ENCODE measurements around the gene GPR75.
A peak's percentile ranks its signal among the peaks of the same experiment; 100 is the strongest.
"Not testable (repeated sequence)": the region's sequence is repeated elsewhere in the genome, so short reads cannot be mapped to it uniquely, and the experiment has no call there.

Gene GPR75

DNA sequence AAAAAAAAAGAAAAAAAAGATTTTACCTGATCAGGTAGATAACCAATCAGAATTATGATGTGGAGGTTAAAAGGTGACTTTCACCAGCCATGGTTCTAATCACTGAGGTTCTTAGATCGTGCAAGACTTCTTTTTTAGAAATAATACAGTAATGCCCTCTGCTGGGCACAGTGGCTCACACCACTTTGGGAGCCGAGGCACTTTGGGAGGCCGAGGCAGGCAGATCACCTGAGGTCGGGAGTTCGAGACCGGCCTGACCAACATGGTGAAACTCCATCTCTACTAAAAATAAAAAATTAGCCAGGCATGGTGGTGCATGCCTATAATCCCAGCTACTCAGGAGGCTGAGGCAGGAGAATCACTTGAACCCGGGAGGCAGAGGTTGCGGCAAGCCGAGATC, 36.1 kb downstream of the GPR75 start:
- H3K4me3 ChIP-seq (ENCODE audit: low read depth, low read length); DNase-seq (ENCODE audit: low read depth): not testable (repeated sequence)
- TF ChIP-seq, protein P1, sequence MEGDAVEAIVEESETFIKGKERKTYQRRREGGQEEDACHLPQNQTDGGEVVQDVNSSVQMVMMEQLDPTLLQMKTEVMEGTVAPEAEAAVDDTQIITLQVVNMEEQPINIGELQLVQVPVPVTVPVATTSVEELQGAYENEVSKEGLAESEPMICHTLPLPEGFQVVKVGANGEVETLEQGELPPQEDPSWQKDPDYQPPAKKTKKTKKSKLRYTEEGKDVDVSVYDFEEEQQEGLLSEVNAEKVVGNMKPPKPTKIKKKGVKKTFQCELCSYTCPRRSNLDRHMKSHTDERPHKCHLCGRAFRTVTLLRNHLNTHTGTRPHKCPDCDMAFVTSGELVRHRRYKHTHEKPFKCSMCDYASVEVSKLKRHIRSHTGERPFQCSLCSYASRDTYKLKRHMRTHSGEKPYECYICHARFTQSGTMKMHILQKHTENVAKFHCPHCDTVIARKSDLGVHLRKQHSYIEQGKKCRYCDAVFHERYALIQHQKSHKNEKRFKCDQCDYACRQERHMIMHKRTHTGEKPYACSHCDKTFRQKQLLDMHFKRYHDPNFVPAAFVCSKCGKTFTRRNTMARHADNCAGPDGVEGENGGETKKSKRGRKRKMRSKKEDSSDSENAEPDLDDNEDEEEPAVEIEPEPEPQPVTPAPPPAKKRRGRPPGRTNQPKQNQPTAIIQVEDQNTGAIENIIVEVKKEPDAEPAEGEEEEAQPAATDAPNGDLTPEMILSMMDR (IDR thresholded peaks at IDR 0.05; ENCODE audit: low read depth, low read length, missing control alignments): peak; percentile 33

DNA sequence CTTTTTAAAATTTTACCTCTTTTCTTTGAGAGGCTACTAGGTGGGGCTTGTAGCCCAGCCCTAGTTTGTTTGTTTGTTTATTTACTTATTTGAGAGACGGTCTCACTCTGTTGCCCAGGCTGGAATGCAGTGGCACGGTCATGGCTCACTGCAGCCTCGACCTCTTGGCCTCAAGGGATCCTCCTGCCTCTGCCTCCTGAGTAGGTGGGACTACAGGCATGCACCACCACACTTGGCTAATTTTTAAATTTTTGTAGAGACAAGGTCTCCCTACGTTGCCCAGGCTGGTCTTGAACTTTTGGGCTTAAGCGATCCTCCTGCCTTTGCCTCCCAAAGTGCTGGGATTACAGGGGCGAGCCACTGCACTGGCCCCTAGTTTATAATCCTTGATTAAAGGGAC, 38.0 kb downstream of the GPR75 start:
- no peak for DNase-seq (ENCODE audit: low read depth)
- no peak overlapping the region for H3K4me3 ChIP-seq (ENCODE audit: low read depth, low read length)
- TF ChIP-seq, protein P1 (IDR thresholded peaks at IDR 0.05; ENCODE audit: low read depth, low read length, missing control alignments): no peak

DNA sequence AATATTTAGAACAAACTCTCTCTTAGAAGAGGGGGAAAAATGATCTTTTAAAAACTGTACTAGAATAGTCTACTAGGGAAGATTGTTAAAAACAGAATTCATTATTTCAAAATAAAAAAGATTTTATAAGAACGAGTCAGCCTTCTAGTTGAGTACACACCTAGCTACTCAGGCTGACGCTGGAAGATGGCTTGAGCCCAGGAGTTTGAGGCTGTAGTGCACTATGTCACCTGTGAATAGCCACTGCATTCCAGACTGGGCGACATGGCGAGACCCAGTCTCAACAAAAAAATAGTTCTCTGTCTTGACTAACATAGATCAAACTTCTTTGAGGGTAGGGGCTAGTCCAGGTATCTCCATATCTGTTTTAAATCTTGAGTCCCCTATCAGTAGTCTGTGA, 39.1 kb downstream of the GPR75 start:
- TF ChIP-seq, protein P1 (IDR thresholded peaks at IDR 0.05; ENCODE audit: low read depth, low read length, missing control alignments): no peak
- DNase-seq (ENCODE audit: low read depth): no peak
- H3K4me3 ChIP-seq (ENCODE audit: low read depth, low read length): no peak overlapping the region

DNA sequence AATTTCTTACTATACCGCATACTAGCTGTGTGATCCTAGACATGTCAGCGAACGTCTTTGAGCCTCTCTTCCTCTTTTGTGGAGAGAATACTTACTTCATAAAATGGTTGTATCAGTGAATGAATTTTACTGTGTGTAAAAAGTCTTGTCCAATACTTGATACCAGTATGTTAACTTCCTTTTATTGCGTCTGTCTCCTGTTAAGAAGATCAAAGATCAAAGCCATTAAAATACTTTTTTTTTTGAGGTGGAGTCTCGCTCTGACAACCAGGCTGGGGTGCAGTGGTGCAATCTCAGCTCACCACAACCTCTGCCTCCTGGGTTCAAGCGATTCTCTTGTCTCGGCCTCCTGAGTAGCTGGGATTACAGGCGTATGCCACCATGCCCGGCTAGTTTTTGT, 39.7 kb downstream of the GPR75 start:
- TF ChIP-seq, protein P1 (IDR thresholded peaks at IDR 0.05; ENCODE audit: low read depth, low read length, missing control alignments): no peak
- DNase-seq (ENCODE audit: low read depth): no peak
- H3K4me3 ChIP-seq (ENCODE audit: low read depth, low read length): no peak overlapping the region

DNA sequence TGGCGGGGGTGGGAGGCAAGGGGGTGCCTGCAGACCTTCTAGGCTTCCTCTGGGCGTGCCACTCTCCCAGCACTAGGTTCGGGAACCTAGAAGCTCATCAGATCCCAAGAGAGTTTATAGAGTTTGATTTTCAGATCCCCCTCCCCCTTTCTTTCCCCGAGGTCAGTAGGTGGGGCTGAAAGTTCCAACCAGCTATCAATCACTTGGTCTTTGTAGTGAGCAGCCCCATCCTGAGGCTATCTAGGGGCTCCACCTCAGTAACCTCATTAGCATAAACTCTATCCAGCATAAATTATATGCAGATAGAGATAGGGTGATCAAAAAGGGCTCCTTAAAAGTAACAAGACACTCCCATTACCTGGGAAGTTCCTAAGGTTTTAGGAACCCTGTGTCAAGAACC, 40.1 kb downstream of the GPR75 start:
- H3K4me3 ChIP-seq (ENCODE audit: low read depth, low read length): no peak overlapping the region
- TF ChIP-seq, protein P1 (IDR thresholded peaks at IDR 0.05; ENCODE audit: low read depth, low read length, missing control alignments): no peak
- no peak for DNase-seq (ENCODE audit: low read depth)

DNA sequence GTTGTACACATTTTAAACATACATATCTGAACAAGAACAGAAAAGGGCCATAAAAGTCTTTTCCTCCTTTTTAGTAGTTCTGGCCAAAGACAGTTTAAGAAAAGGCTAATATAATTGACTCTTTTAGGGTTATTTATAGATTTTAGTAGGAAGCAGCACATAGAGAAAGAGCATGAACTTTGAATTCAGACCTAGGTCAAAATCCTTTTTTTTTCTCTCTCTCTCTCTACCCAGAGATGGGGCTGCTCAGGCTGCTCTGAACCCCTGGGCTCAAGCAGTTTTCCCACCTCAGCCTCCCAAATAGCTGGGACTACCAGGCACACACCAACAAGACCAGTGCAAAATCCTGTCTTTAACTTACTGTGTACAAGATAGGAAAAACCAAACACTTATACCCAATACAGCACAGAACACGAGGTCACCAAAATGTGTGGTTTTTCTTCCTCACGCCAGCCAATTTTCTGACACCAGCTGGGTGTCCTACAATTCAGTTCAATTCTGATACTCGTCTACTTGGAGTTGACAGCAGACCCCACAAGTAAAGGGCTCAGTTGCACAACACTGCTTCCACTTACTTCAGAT, 40.8 kb downstream of the GPR75 start:
- no peak overlapping the region for H3K4me3 ChIP-seq (ENCODE audit: low read depth, low read length)
- DNase-seq (ENCODE audit: low read depth): no peak
- TF ChIP-seq, protein P1 (IDR thresholded peaks at IDR 0.05; ENCODE audit: low read depth, low read length, missing control alignments): no peak

DNA sequence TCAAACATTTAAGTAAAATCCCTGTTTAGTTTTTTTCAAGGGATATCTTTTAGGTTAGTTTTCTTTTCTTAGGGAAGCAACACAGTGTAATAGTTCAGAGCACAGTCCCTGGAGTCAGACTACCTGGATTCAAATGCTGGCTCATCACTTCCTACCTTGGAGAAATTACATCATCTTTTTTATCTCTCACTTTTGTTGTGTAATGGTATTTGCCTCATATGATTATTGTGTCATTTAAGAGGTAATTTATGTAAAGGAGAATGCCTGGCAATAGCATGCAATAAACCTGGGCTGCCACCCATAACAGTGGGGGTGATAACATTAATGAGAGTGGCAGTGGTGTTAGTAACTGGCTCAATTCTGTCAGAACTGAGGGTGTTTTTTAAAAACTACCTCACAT, 46.6 kb downstream of the GPR75 start:
- TF ChIP-seq, protein P1 (IDR thresholded peaks at IDR 0.05; ENCODE audit: low read depth, low read length, missing control alignments): no peak
- no peak for DNase-seq (ENCODE audit: low read depth)
- no peak overlapping the region for H3K4me3 ChIP-seq (ENCODE audit: low read depth, low read length)

All from GM12864 (cell line).